Measurements from ENCODE around the gene PCDHB15. TPM values are rescaled to one million over a fixed set of nuclear protein-coding genes. Genes with fewer than 3 reads are reported as not detected.

The PCDHB15 gene
- total and polyA plus RNA-seq, 7 donors = 0.44 to 2.5 (median 0.58) TPM

Other genes with a start within 250 kb of the PCDHB15 start
Only the 30 nearest of the 39 such genes appear.
- gene PCDHB2, start 150.8 kb upstream of the PCDHB15 start, total RNA-seq = 1 to 10 TPM in 2 of 4 donors, under 1 TPM in 2; 0.88 to 1.6 (median 1.2) TPM
- gene PCDHB2, start 150.8 kb upstream of the PCDHB15 start, polyA plus RNA-seq = under 1 TPM; 0.30 to 0.61 (median 0.31) TPM
- 1 to 10 TPM in 1 of 4 donors, under 1 TPM in 3; 0.65 to 1.8 (median 0.81) TPM for gene PCDHB3, start 144.9 kb upstream of the PCDHB15 start, total RNA-seq
- under 1 TPM; 0.18 to 0.82 (median 0.31) TPM for gene PCDHB3, start 144.9 kb upstream of the PCDHB15 start, polyA plus RNA-seq
- 1 to 10 TPM in 3 of 4 donors, under 1 TPM in 1; 0.77 to 2.0 (median 1.8) TPM for gene PCDHB4, start 123.6 kb upstream of the PCDHB15 start, total RNA-seq
- gene PCDHB4, start 123.6 kb upstream of the PCDHB15 start, polyA plus RNA-seq = under 1 TPM; 0.31 to 0.80 (median 0.37) TPM
- gene PCDHB5, start 110.2 kb upstream of the PCDHB15 start, total RNA-seq = under 1 TPM; 0.42 to 0.99 (median 0.60) TPM
- gene PCDHB5, start 110.2 kb upstream of the PCDHB15 start, polyA plus RNA-seq = under 1 TPM; 0.17 to 0.33 (median 0.27) TPM
- gene PCDHB6, start 95.3 kb upstream of the PCDHB15 start, total RNA-seq = under 1 TPM; 0.12 to 0.34 (median 0.23) TPM
- gene PCDHB6, start 95.3 kb upstream of the PCDHB15 start, polyA plus RNA-seq = under 1 TPM; 0.08 to 0.11 (median 0.09) TPM
- under 1 TPM; 0.19 to 0.59 (median 0.34) TPM for gene PCDHB7, start 72.8 kb upstream of the PCDHB15 start, total RNA-seq
- gene PCDHB7, start 72.8 kb upstream of the PCDHB15 start, polyA plus RNA-seq = under 1 TPM; 0.08 to 0.18 (median 0.16) TPM
- gene PCDHB8, start 67.6 kb upstream of the PCDHB15 start, total RNA-seq = under 1 TPM; 0.21 to 0.87 (median 0.57) TPM
- under 1 TPM; 0.04 to 0.26 (median 0.16) TPM for gene PCDHB8, start 67.6 kb upstream of the PCDHB15 start, polyA plus RNA-seq
- gene PCDHB16, start 63.0 kb upstream of the PCDHB15 start, total RNA-seq = under 1 TPM; 0.56 to 0.94 (median 0.67) TPM
- gene PCDHB16, start 63.0 kb upstream of the PCDHB15 start, polyA plus RNA-seq = under 1 TPM; 0.22 to 0.34 (median 0.23) TPM
- under 1 TPM in 3 of 4 donors, not detected in 1; 0.15 to 0.58 (median 0.20) TPM for gene PCDHB9, start 58.2 kb upstream of the PCDHB15 start, total RNA-seq
- under 1 TPM; 0.09 to 0.15 (median 0.13) TPM for gene PCDHB9, start 58.2 kb upstream of the PCDHB15 start, polyA plus RNA-seq
- gene PCDHB10, start 53.0 kb upstream of the PCDHB15 start, total RNA-seq = under 1 TPM; 0.26 to 0.29 (median 0.26) TPM
- under 1 TPM; 0.13 to 0.17 (median 0.14) TPM for gene PCDHB10, start 53.0 kb upstream of the PCDHB15 start, polyA plus RNA-seq
- 1 to 10 TPM in 2 of 4 donors, under 1 TPM in 2; 0.86 to 1.8 (median 1.1) TPM for gene PCDHB11, start 45.8 kb upstream of the PCDHB15 start, total RNA-seq
- under 1 TPM; 0.08 to 0.13 (median 0.13) TPM for gene PCDHB11, start 45.8 kb upstream of the PCDHB15 start, polyA plus RNA-seq
- under 1 TPM; 0.44 to 0.96 (median 0.83) TPM for gene PCDHB12, start 36.7 kb upstream of the PCDHB15 start, total RNA-seq
- gene PCDHB12, start 36.7 kb upstream of the PCDHB15 start, polyA plus RNA-seq = under 1 TPM; 0.10 to 0.21 (median 0.21) TPM
- gene PCDHB13, start 31.5 kb upstream of the PCDHB15 start, total RNA-seq = under 1 TPM; 0.44 to 0.81 (median 0.62) TPM
- under 1 TPM; 0.06 to 0.26 (median 0.18) TPM for gene PCDHB13, start 31.5 kb upstream of the PCDHB15 start, polyA plus RNA-seq
- under 1 TPM; 0.48 to 0.75 (median 0.50) TPM for gene PCDHB14, start 22.1 kb upstream of the PCDHB15 start, total RNA-seq
- gene PCDHB14, start 22.1 kb upstream of the PCDHB15 start, polyA plus RNA-seq = under 1 TPM; 0.20 to 0.51 (median 0.32) TPM
- gene SLC25A2, start 58.7 kb downstream of the PCDHB15 start, total RNA-seq = under 1 TPM in 2 of 4 donors, not detected in 2; 0.19 to 0.32 TPM
- under 1 TPM in 1 of 3 donors, not detected in 2; 0.04 TPM for gene SLC25A2, start 58.7 kb downstream of the PCDHB15 start, polyA plus RNA-seq
- 100 to 1,000 TPM in 2 of 4 donors, 10 to 100 TPM in 2; 92.9 to 139 (median 117) TPM for gene TAF7, start 75.4 kb downstream of the PCDHB15 start, total RNA-seq
- gene TAF7, start 75.4 kb downstream of the PCDHB15 start, polyA plus RNA-seq = 100 to 1,000 TPM; 112 to 249 (median 139) TPM
- 1 to 10 TPM in 1 of 4 donors, under 1 TPM in 3; 0.51 to 1.4 (median 0.65) TPM for gene PCDHGA1, start 85.1 kb downstream of the PCDHB15 start, total RNA-seq
- 1 to 10 TPM in 1 of 3 donors, under 1 TPM in 2; 0.27 to 2.1 (median 0.56) TPM for gene PCDHGA1, start 85.1 kb downstream of the PCDHB15 start, polyA plus RNA-seq
- gene PCDHGA2, start 93.4 kb downstream of the PCDHB15 start, total RNA-seq = 1 to 10 TPM; 1.2 to 1.8 (median 1.6) TPM
- gene PCDHGA2, start 93.4 kb downstream of the PCDHB15 start, polyA plus RNA-seq = 1 to 10 TPM in 1 of 3 donors, under 1 TPM in 2; 0.22 to 1.1 (median 0.25) TPM
- 1 to 10 TPM in 3 of 4 donors, under 1 TPM in 1; 0.97 to 2.4 (median 1.7) TPM for gene PCDHGA3, start 98.4 kb downstream of the PCDHB15 start, total RNA-seq
- gene PCDHGA3, start 98.4 kb downstream of the PCDHB15 start, polyA plus RNA-seq = under 1 TPM; 0.33 to 0.67 (median 0.34) TPM
- 1 to 10 TPM in 2 of 4 donors, under 1 TPM in 2; 0.71 to 1.8 (median 1.2) TPM for gene PCDHGB1, start 104.7 kb downstream of the PCDHB15 start, total RNA-seq
- under 1 TPM; 0.08 to 0.22 (median 0.12) TPM for gene PCDHGB1, start 104.7 kb downstream of the PCDHB15 start, polyA plus RNA-seq
- 1 to 10 TPM in 3 of 4 donors, under 1 TPM in 1; 0.84 to 2.4 (median 2.2) TPM for gene PCDHGA4, start 109.6 kb downstream of the PCDHB15 start, total RNA-seq
- under 1 TPM; 0.14 to 0.47 (median 0.40) TPM for gene PCDHGA4, start 109.6 kb downstream of the PCDHB15 start, polyA plus RNA-seq
- 1 to 10 TPM; 1.2 to 2.4 (median 1.9) TPM for gene PCDHGB2, start 114.6 kb downstream of the PCDHB15 start, total RNA-seq
- gene PCDHGB2, start 114.6 kb downstream of the PCDHB15 start, polyA plus RNA-seq = under 1 TPM; 0.10 to 0.67 (median 0.65) TPM
- gene PCDHGA5, start 118.8 kb downstream of the PCDHB15 start, total RNA-seq = 1 to 10 TPM in 2 of 4 donors, under 1 TPM in 2; 0.84 to 2.0 (median 1.2) TPM
- under 1 TPM; 0.07 to 0.38 (median 0.35) TPM for gene PCDHGA5, start 118.8 kb downstream of the PCDHB15 start, polyA plus RNA-seq
- gene PCDHGB3, start 124.8 kb downstream of the PCDHB15 start, total RNA-seq = 1 to 10 TPM in 3 of 4 donors, under 1 TPM in 1; 0.92 to 2.0 (median 1.2) TPM
- under 1 TPM; 0.17 to 0.44 (median 0.35) TPM for gene PCDHGB3, start 124.8 kb downstream of the PCDHB15 start, polyA plus RNA-seq
- 1 to 10 TPM; 1.3 to 2.5 (median 1.8) TPM for gene PCDHGA6, start 128.5 kb downstream of the PCDHB15 start, total RNA-seq
- gene PCDHGA6, start 128.5 kb downstream of the PCDHB15 start, polyA plus RNA-seq = under 1 TPM; 0.03 to 0.72 (median 0.57) TPM
- gene PCDHGA7, start 137.3 kb downstream of the PCDHB15 start, total RNA-seq = 1 to 10 TPM in 2 of 4 donors, under 1 TPM in 2; 0.97 to 2.2 (median 1.1) TPM
- under 1 TPM; 0.07 to 0.35 (median 0.35) TPM for gene PCDHGA7, start 137.3 kb downstream of the PCDHB15 start, polyA plus RNA-seq
- gene PCDHGB4, start 142.3 kb downstream of the PCDHB15 start, total RNA-seq = 1 to 10 TPM in 3 of 4 donors, under 1 TPM in 1; 0.99 to 3.0 (median 2.0) TPM
- under 1 TPM; 0.24 to 0.52 (median 0.49) TPM for gene PCDHGB4, start 142.3 kb downstream of the PCDHB15 start, polyA plus RNA-seq
- gene PCDHGA8, start 147.2 kb downstream of the PCDHB15 start, total RNA-seq = 1 to 10 TPM in 3 of 4 donors, under 1 TPM in 1; 0.82 to 1.6 (median 1.3) TPM
- under 1 TPM; 0.04 to 0.30 (median 0.26) TPM for gene PCDHGA8, start 147.2 kb downstream of the PCDHB15 start, polyA plus RNA-seq
- 1 to 10 TPM; 2.7 to 5.1 (median 4.0) TPM for gene PCDHGB5, start 152.6 kb downstream of the PCDHB15 start, total RNA-seq
- gene PCDHGB5, start 152.6 kb downstream of the PCDHB15 start, polyA plus RNA-seq = 1 to 10 TPM in 1 of 3 donors, under 1 TPM in 2; 0.61 to 1.4 (median 0.95) TPM
- gene PCDHGA9, start 157.4 kb downstream of the PCDHB15 start, total RNA-seq = 1 to 10 TPM; 1.5 to 3.5 (median 1.9) TPM
- gene PCDHGA9, start 157.4 kb downstream of the PCDHB15 start, polyA plus RNA-seq = under 1 TPM; 0.11 to 0.42 (median 0.36) TPM